GM18951 (cell line): ENCODE measurements around the gene CARD11.

Experiments
- POLR2A ChIP-seq: IDR thresholded peaks from 4 replicates; pipeline ENCODE4 v1.6.1; 2011; ENCODE audit warnings: mild to moderate bottlenecking; ENCODE audit not compliant: insufficient read length, insufficient read depth; ENCODE audit errors: extremely low read depth
- in situ Hi-C: fragments of 300-500 bp; cut with MboI; formaldehyde crosslinking; loops from one replicate; pipeline ENCODE4 v1.12.0; 2022; ENCODE audit warnings: low sequenced_read_pairs, mixed read lengths, inconsistent platforms; ENCODE audit not compliant: unreplicated experiment

CARD11 gene

GRCh38 chr7:2929321-2930201, 114.1 kb downstream of the CARD11 start:
- in situ Hi-C loops = no loop called here
- TF ChIP-seq POLR2A = no peak

GRCh38 chr7:2928613-2929311, 114.9 kb downstream of the CARD11 start:
- in situ Hi-C loops = no loop called here
- no peak for TF ChIP-seq POLR2A

- TF ChIP-seq POLR2A = no peak
- in situ Hi-C loops = no loop called here
Measured at GRCh38 chr7:2928256-2928612, 115.4 kb downstream of the CARD11 start.

DNA sequence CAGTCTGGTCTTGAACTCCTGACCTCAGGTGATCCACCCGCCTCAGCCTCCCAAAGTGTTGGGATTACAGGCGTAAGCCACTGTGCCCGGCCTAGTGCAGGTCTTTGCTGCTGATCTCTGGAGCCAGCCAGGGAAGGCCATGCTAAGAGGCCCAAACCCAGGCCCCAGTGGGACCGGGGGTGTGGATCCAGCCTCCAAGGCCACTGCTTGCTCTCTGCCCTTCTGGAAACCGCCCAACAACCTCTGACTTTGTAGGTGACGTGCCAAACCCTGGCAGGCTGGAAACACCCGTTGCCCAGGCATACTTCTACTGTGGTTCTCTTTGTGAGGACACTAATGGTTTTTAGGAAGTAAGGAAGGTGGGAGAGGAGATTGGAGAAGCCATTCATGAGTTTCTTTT, 116.1 kb downstream of the CARD11 start:
- TF ChIP-seq POLR2A = no peak
- in situ Hi-C loops = no loop called here

GRCh38 chr7:2926896-2927405, 116.7 kb downstream of the CARD11 start:
- TF ChIP-seq POLR2A = no peak
- in situ Hi-C loops = no loop called here

DNA sequence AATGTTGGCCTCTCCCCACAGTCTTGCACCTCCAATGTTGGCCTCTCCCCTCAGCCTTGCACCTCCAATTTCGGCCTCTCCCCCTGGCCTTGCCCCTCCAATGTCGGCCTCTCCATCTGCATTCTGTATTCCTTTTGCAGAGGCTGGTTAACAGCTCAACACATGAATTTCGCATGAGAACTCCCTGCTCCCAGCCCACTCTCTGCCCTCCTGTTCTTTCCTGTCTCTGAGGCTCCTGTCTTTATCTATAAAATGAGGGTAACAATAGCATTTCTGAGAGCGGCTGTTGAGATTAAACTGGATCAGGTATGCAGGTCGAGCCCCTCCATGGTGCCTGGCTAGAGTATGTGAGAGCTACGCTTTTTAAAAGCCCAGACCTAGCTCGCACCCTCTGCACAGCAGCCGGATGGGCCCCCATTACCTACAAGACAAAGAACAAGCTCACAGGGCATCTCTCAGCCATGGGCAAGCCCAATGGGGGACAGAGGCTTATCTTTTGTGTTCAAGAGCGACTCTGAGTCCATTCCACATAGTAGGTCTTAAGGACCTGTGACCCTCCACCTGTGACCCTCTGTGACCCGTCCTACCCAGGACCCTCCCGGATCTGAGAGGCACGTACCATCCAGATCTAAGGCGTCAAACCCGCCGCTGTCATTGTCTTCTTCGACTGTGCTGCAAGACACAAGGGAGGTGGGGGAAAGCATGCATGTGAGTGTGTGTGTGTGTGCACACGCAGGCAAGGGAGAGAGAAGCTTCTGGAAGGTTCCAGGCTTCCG, 117.4 kb downstream of the CARD11 start:
- in situ Hi-C loops = no loop called here
- no peak for TF ChIP-seq POLR2A

DNA sequence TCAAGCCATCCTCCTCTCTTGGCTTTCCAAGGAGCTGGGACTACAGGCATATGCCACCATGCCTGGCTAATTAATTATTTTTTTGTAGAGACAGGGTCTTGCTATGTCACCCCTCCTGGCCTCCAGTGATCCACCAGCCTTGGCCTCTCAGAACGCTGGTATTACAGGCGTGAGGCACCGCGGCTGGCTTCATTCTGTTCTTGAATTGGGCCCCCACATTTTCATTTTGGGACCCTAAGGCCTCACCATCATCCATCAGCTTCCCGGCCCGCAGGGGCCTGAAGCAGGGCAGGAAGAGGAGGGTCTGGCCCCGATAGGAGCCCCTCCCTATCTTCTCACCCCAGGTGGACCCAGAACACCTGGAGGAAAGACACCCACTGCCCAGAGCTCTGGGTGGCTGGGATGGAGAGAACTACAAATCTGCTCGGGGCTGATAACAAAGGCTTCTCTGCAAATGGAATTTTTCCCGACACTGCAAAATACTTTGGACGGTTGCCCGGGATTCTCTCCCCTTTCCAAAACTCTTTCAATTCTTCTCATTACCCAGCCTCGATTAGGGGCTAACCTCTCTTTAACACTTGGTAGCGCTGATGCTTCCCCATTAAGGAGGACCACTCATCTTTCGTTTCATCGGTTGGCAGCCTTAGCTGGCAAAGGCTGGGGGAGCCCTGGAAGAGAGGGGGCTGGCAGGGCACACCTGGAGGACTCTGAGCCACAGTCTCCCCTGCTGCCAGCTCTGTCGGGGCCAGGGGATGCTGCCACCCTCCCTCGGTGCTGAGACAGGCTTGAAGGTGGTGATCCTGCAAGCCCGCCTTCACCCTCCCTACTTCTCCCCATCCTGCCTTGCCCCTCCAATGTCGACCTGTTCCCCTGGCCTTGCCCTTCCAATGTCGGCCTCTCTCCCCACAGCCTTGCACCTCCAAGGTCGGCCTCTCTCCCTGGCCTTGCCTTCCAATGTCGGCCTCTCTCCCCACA, 118.5 kb downstream of the CARD11 start:
- in situ Hi-C loops = no loop called here
- no peak for TF ChIP-seq POLR2A

GRCh38 chr7:2923886-2924574, 119.6 kb downstream of the CARD11 start:
- in situ Hi-C loops = no loop called here
- TF ChIP-seq POLR2A = no peak

GRCh38 chr7:2923291-2923781, 120.3 kb downstream of the CARD11 start:
- TF ChIP-seq POLR2A = no peak
- in situ Hi-C loops = no loop called here

DNA sequence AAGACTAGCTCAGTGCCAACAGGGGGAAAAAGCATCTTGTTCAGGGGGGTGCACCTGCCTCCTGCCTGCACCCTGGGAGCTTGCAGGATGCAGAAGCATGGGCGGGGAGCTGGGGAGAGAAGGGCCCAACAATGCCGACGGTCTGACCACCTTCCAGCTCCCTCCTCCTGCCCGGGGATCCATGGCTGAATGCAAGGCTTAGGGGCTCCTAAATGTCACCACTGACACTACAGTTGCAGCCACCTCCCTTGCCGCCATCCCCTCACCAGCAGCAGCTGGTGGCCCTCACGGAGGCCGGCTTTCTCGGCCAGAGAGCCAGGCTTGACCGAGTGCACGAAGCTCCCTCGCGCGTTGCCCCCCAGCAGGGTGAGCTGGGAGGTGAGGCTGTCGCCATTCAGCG, 120.8 kb downstream of the CARD11 start:
- TF ChIP-seq POLR2A = no peak
- in situ Hi-C loops = no loop called here

DNA sequence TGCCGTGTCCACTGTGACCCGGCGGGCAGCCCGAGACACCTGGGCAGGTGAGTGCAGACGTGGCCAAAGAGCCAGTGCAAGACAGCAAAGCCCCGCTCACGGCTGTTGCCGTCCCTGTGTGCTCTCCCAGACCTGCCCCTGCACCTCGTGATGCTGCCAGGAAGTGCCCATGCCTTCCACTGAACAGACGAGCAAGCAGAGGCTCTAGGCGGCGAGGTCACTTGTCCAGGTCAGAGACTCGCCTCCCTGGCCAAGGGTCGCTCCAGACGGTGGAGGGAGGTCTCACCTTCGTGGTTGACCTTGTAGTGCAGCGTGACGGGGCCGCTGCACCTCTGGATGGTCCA, 121.3 kb downstream of the CARD11 start:
- in situ Hi-C loops = no loop called here
- TF ChIP-seq POLR2A = no peak
